ENCODE measurements around the gene OPA3. TPM values are rescaled to one million over a fixed set of nuclear protein-coding genes. Genes with fewer than 3 reads are reported as not detected.

Gene OPA3
- total RNA-seq, 2 experiments from 2014 or later, result 14.0 to 14.5 TPM

DNA sequence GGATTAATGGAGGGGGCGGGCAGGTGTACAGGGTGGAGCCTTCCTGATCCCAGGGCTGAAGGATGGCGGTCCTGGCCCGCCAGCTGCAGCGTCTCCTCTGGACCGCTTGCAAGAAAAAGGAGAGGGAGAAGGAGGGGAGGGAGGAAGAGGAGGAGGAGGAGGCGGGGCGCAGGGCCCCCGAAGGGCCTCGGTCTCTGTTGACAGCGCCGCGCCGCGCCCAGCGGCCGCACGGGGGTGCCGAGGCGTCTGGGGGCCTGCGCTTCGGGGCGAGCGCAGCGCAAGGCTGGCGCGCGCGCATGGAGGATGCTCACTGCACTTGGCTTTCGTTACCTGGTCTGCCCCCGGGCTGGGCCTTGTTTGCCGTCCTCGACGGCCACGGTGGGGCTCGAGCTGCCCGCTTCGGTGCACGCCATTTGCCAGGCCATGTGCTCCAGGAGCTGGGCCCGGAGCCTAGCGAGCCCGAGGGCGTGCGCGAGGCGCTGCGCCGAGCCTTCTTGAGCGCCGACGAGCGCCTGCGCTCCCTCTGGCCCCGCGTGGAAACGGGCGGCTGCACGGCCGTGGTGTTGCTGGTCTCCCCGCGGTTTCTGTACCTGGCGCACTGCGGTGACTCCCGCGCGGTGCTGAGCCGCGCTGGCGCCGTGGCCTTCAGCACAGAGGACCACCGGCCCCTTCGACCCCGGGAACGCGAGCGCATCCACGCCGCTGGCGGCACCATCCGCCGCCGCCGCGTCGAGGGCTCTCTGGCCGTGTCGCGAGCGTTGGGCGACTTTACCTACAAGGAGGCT is 86.0 kb downstream of the OPA3 start, which contains the start of gene PPM1N:
PPM1N (plus strand) TSS at position 33 of the 785 bp plus-strand sequence; CDS start at position 63, 30 bp downstream.
- ChIA-PET CTCF (interaction anchor here (0.6 to 2.4 kb wide), 7 partner anchors 10 to 144 kb away, joined by 3 to 18 read pairs (median 3); no protein-coding TSS in a partner anchor), POLR2A (interaction anchor here (0.6 to 0.7 kb wide), 2 partner anchors 9 to 147 kb away, joined by 3 to 4 read pairs; no protein-coding TSS in a partner anchor)

DNA sequence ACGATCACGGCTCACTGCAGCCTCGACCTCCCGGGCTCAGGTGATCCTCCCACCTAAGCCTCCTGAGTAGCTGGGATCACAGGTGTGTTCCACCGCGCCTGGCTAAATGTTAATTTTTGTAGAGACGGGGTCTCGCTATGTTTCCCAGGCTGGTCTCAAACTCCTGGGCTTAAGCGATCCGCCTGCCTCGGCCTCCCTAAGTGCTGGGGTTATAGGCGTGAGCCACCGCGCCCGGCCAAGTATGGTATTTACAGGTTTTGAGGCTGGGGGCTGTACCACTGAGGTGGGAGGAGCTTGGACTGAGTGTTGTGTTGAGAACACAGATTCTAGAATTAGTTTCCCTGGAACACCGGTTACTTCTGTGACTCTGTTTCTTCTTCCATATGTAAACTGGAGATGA is 86.8 kb downstream of the OPA3 start:
- CTCF ChIA-PET, result interaction anchor here (0.8 to 4.0 kb wide), 4 partner anchors 12 to 145 kb away, joined by 3 to 53 read pairs (median 3); no protein-coding TSS in a partner anchor
- POLR2A ChIA-PET, result no interaction called here

GRCh38 chr19:45496349-45496953 is 88.2 kb downstream of the OPA3 start:
- POLR2A ChIA-PET, result interaction anchor here (1.0 kb wide), 1 partner anchor 27 kb away, joined by 3 read pairs; no protein-coding TSS in a partner anchor

GRCh38 chr19:45495178-45495577 is 89.4 kb downstream of the OPA3 start:
- ChIA-PET POLR2A (no interaction called here), CTCF (interaction anchor here (1.2 to 4.0 kb wide), 7 partner anchors 10 to 112 kb away, joined by 3 to 53 read pairs (median 5); partner anchors contain the start of gene VASP)

More at GRCh38 chr19:45496349-45496953, 88.2 kb downstream of the OPA3 start:
- CTCF ChIA-PET, result interaction anchor here (0.6 to 4.0 kb wide), 7 partner anchors 9 to 194 kb away, joined by 3 to 53 read pairs (median 6); no protein-coding TSS in a partner anchor

DNA sequence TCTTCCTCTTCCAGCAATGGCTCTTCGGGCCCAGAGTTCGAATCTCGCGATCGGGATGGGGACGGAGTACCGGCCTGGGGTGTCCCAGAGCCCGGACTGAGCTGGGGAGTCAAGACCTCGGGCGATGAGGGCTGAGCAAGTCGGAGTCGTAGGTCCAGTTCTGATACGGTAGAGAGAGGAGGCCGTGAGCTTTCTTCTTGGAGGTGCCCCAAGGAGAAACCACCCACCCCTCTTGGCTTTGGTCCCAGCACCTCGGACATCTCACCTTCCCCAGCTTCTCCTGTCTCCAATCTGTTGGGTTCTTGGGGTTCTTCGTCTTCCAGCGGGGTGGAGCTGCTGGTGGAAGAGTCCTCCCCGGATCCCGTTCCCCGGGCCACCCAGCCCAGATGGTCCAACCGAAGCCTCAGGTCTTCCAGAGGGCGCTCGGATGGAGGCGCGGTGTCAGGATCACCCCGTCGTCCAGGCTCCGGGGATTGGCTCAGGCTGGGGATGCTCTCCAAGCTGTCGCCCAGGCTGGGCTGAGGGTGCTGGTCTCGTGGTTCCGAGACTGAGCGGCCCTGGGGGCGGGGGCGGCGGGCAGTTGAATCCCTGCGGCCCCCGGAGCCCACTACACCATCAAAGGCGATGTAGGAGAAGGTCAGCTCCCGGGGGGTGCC is 90.2 kb downstream of the OPA3 start:
- CTCF ChIA-PET, result interaction anchor here (1.1 to 4.0 kb wide), 8 partner anchors 9 to 113 kb away, joined by 3 to 53 read pairs (median 4); partner anchors contain the start of gene VASP
- POLR2A ChIA-PET, result interaction anchor here (0.6 kb wide), 1 partner anchor 60 kb away, joined by 3 read pairs; no protein-coding TSS in a partner anchor

DNA sequence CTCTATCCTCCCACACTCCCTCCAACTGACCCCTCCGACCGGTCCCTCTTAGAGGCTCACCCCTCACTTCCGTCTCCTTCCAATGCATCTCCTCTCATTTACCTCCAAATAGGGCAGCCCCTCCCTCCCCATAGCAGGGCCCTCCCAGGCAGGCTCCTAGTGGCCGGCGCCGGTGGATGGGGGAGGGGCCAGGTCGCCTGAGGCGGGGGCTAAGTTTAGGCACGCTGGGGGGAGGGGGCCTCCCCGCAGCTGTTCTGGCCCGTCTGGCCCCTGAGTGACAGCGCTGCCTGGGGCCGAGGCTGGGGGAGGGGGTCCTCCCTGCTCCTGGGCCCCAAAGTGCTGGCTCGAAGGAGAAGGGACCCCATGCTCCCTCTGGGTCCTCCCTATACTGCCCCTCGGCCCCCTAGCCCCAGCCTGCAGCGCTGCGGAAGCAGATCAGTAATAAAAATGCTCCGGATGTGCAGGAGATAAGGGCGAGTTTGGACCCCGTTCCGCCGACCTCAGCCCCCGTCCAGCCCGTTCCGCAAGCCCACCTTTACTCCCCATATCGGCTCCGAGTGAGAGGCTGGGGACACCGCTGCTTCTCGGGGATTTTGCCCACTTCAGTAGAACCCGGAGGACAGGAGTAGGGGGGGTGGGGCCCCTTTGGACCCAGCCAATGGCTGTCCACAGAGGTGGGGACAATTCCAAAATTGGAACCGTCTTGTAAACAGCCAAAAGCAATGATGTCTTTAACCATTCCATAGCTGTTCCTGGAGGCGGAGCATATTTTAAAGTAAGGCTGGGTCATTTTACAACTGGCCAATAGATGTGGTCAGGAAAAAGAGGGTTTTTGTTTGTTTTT is 91.8 kb downstream of the OPA3 start:
- CTCF ChIA-PET, result interaction anchor here (0.7 to 1.8 kb wide), 3 partner anchors 14 to 65 kb away, joined by 3 to 5 read pairs (median 3); no protein-coding TSS in a partner anchor
- POLR2A ChIA-PET, result no interaction called here

DNA sequence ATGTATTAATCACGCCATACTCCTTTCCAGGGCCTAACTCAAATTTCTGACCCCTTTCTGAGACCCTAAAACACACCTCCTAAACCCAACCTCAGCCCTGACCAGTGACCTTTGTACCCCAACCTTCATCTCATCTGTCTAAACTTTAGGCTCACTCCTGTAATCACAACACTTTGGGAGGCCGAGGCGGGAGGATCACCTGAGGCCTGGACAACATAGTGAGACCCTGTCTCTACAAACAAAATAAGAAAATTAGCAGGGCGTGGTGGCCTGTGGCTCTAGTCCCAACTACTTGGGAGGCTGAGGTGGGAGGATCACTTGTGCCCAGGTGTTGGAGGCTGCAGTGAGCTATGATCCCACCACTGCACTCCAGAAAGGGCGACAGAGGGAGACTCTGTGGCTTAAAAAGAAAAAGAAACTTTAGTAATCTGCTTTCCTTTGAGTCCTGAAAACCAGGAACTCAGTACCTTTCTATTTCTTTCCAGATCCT is 92.4 kb downstream of the OPA3 start:
- POLR2A ChIA-PET, result no interaction called here

DNA sequence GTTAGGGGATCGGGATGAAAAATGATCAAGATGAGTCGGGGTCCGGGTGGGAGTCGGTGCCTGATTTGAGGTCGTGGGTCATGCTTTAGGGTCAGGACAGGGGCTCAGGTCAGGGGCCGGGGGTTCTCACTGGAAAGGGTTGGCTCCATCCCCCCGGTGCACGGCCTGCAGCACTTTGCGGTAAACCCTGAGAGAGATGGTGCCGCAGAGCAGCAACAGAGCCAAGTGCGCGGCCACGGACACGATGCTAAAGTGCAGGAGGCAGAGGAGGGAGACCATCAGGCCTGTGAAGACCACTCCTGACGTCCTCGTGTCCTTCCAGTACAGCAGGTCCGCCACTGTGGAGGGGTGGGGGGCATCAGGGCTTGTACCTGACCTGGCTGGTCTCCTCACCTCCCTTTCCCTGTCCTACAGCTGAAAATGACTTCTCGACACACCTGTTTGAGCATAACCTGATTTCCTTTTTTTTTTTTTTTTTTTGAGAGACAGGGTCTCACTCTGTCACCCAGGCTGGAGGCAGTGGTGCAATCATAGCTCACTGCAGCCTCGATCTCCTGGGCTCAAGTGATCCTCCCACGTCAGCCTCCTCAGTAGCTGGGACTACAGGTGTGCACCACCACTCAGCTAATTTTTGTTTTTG is 95.3 kb downstream of the OPA3 start:
- CTCF ChIA-PET, result interaction anchor here (1.0 to 1.6 kb wide), 3 partner anchors 10 to 86 kb away, joined by 4 to 5 read pairs (median 4); no protein-coding TSS in a partner anchor
- POLR2A ChIA-PET, result interaction anchor here (0.6 kb wide), 1 partner anchor 9 kb away, joined by 4 read pairs; the partner anchor contains the start of gene PPM1N

More for the DNA sequence above, 92.4 kb downstream of the OPA3 start:
- CTCF ChIA-PET, result interaction anchor here (0.7 to 1.8 kb wide), 3 partner anchors 13 to 64 kb away, joined by 3 to 5 read pairs (median 3); no protein-coding TSS in a partner anchor

DNA sequence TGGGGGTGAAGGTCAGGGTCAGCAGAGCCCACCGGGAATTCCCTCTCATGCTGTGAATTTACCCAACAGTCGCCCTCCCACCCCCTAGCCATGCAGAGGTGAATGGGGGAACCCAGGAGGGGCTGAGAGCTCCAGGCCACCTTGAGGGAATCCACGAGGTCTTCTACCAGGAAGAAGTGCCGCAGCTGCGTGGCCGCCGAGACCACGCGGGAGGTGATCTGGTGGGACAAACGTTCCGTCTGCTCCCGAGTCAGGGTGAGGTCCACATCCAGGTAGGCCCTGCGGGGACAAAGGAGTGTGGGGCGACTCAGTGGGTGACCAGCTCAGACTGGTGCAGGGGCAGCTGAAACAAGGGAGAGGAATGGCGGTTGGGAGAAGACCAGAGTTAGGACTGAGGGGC is 95.9 kb downstream of the OPA3 start:
- ChIA-PET POLR2A (no interaction called here), CTCF (interaction anchor here (0.7 to 1.6 kb wide), 4 partner anchors 10 to 85 kb away, joined by 3 to 5 read pairs (median 4); no protein-coding TSS in a partner anchor)

DNA sequence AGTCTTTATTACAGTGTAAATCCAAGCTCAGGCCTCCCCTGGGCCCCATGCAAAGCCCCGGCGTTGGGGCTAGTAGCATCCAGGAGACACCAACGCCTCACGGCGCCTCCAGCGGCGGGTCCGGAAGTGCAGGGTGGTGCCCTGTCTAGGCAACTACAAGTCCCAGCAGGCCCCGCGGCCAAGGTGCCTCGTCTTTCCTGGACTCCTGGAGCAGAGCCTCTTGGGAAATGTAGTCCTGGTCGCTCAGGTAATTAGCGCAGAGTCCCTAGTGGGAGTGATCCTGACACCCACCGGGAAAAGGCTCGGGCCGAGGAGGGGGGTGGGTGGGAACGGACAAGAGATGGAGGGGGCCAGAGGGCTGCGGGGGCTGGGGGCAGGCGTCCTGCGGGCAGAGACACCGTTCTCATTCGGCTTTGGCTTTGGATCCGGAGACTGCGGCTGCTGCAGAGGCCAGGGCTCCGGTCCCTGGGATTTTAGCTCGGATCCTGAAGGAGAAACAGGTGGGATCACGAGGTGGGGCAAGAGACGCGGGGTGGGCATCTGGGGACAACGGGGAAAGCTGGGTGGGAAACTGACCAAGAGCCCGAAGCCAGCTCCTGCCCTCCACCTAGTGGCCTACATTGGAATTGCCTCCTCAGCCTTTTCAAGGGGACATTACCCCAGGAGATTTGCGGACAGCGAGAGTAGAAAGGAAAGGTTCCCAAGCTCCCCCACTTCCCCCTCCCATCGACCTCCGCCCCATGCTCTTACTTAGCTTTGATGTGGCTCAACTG is 99.1 kb downstream of the OPA3 start:
- POLR2A ChIA-PET, result interaction anchor here (1.0 kb wide), 1 partner anchor 46 kb away, joined by 5 read pairs; no protein-coding TSS in a partner anchor
- CTCF ChIA-PET, result interaction anchor here (0.6 to 5.1 kb wide), 41 partner anchors 9 to 1215 kb away, joined by 3 to 53 read pairs (median 7); partner anchors contain the start of genes FOSB, OPA3, PPM1N and PPP1R13L

GRCh38 chr19:45484273-45484945 is 100.2 kb downstream of the OPA3 start:
- ChIA-PET POLR2A (interaction anchor here (0.7 to 1.0 kb wide), 2 partner anchors 45 to 121 kb away, joined by 5 to 14 read pairs; no protein-coding TSS in a partner anchor), CTCF (interaction anchor here (0.7 to 17.2 kb wide), 33 partner anchors 8 to 208 kb away, joined by 3 to 282 read pairs (median 8); partner anchors contain the start of genes FOSB, OPA3, PPM1N and PPP1R13L)

DNA sequence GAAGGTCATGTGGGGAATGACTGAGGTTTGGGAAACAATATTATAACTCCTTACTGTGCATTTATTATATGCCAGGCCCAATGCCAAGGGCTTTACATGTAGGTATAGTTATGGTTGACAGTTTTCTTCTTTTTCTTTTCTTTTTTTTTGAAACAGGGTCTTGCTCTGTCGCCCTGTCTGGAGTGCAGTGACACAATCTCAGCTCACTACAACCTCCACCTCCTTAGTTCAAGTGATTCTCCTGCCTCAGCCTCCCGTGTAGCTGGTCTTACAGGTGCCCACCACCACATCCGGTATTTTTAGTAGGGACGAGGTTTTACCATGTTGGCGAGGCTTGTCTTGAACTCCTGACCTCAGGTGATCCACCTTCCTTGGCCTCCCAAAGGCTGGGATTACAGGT is 101.6 kb downstream of the OPA3 start:
- CTCF ChIA-PET, result interaction anchor here (5.1 to 17.2 kb wide), 2 partner anchors 13 to 44 kb away, joined by 53 to 282 read pairs; partner anchors contain the start of gene RTN2
- POLR2A ChIA-PET, result no interaction called here

DNA sequence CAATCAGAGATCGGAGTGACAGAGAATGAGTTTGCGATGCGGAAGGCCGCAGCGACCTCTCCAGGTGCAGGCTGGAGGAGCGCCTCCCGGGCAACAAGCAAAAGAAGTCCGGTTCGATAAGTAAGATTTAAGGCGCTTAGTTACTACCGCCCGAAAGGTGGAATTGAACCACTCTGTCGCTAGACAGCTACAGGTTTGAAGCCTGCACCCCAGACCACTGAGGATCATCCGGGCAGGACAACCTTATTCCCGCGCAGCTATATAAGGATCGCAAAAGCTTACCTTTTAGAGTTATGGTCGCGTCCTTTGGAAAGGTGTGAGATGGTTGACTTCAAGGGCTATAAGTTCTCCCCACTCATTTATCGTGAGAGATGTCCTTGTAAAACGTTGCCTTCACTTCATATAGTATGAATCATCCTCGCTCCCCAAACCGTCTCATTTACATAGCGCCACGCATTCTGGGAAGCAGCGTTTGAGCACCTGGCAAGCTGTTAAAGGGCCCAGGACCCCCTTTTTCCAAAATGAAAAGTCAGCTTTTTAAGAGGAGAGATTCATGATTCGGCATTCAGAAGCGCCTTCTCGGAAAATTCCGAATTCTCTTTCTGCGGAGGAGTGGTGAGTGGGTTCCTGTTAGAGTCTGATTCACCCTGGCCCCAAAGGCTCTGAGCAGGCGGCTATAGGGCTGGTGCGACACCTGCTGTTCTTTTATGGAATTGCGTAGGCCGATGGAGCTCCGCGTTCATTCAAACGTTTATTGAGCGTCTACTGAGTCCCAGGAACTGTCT is 106.0 kb downstream of the OPA3 start:
- POLR2A ChIA-PET, result interaction anchor here (0.6 to 1.7 kb wide), 8 partner anchors 10 to 80 kb away, joined by 3 to 26 read pairs (median 4); partner anchors contain the start of gene FOSB
- CTCF ChIA-PET, result interaction anchor here (0.5 to 17.2 kb wide), 33 partner anchors 7 to 563 kb away, joined by 3 to 282 read pairs (median 6); partner anchors contain the start of genes ERCC1, FOSB, PPP1R13L and RTN2

- CTCF ChIA-PET, result interaction anchor here (0.5 to 17.2 kb wide), 24 partner anchors 8 to 562 kb away, joined by 3 to 282 read pairs (median 8); partner anchors contain the start of genes ERCC1, FOSB and PPP1R13L
- POLR2A ChIA-PET, result interaction anchor here (0.6 to 1.7 kb wide), 6 partner anchors 9 to 56 kb away, joined by 3 to 26 read pairs (median 4); partner anchors contain the start of gene FOSB
Measured at GRCh38 chr19:45477713-45478453, 106.7 kb downstream of the OPA3 start.

All from activated CD8-positive, alpha-beta memory T cell treated with anti-CD3 and anti-CD28 coated beads for 36 hours (primary cell).